Fibroblast of villous mesenchyme (primary cell): Measurements from ENCODE around the gene AHCTF1. TPM values are rescaled to one million over a fixed set of nuclear protein-coding genes. Genes with fewer than 3 reads are reported as not detected.

Source experiments
- DNase-seq: peaks from one replicate; pipeline ENCODE4 v3.0.0-alpha.2; 2010; ENCODE audit warnings: low read depth
- H3K4me3 ChIP-seq: 2 replicates; pipeline ENCODE4 v1.5.1; 2011; ENCODE audit warnings: low read depth, mild to moderate bottlenecking, low read length
- small RNA-seq: library from RNA; depleted of rRNA; stranded (forward); fragments of <200 nt; gene quantifications from one replicate; pipeline ENCODE3, GENCODE V24; 2012
- total RNA-seq: library from RNA; depleted of rRNA; stranded (reverse); fragments of >200 nt; gene quantifications from 2 replicates; pipeline ENCODE4 v1.2.3, GENCODE V29; 2012
- TF ChIP-seq, protein P1 (sequence below): IDR thresholded peaks from 2 replicates; pipeline ENCODE4 v1.5.1; 2012; ENCODE audit warnings: low read depth, mild to moderate bottlenecking, low read length; ENCODE audit not compliant: insufficient read depth

Gene AHCTF1
- total RNA-seq, 1 donor, result 46.6 TPM

DNA sequence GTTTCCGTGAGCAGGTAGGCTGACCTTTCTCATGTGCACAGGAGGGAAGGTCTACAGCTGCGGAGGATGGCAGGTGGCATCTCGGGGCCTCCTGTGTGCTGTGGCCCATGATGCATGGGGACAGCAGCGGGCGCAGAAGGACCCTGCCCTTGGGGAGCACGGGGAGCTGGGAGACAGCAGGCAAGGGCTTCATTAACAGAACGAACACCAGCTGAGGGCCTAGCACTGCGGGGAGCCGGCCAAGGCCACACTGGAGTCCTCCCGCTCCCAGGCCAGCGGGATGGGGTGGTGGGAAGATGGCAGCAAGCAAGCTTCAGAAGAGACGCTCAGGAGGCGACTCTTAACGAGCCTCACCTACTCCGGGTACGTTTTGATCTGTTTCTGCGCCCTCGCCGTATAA is 140.9 kb downstream of the AHCTF1 start:
- no peak overlapping the region for H3K4me3 ChIP-seq
- TF ChIP-seq, protein P1, sequence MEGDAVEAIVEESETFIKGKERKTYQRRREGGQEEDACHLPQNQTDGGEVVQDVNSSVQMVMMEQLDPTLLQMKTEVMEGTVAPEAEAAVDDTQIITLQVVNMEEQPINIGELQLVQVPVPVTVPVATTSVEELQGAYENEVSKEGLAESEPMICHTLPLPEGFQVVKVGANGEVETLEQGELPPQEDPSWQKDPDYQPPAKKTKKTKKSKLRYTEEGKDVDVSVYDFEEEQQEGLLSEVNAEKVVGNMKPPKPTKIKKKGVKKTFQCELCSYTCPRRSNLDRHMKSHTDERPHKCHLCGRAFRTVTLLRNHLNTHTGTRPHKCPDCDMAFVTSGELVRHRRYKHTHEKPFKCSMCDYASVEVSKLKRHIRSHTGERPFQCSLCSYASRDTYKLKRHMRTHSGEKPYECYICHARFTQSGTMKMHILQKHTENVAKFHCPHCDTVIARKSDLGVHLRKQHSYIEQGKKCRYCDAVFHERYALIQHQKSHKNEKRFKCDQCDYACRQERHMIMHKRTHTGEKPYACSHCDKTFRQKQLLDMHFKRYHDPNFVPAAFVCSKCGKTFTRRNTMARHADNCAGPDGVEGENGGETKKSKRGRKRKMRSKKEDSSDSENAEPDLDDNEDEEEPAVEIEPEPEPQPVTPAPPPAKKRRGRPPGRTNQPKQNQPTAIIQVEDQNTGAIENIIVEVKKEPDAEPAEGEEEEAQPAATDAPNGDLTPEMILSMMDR, result no peak
- DNase-seq, result no peak

DNA sequence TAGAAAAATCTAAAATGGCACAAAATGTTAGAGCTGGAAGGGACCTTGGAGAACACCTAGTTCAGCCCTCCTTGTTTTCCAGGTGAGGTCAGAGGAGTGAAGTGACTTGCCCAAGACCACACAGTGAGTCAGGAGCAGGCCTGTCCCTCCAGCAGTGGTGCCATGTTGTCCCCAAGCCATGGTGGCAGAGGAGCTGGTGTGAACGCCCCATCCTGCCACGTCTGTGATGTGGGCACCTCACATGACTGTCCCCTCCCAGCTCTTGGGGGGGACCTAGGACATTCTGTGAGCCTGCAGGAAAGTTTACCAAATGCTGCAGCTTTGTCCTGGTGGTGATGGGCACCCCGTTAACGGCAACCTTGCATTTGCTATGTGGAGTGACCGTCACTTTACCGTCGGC is 141.4 kb downstream of the AHCTF1 start:
- DNase-seq, result no peak
- TF ChIP-seq, protein P1, result no peak

DNA sequence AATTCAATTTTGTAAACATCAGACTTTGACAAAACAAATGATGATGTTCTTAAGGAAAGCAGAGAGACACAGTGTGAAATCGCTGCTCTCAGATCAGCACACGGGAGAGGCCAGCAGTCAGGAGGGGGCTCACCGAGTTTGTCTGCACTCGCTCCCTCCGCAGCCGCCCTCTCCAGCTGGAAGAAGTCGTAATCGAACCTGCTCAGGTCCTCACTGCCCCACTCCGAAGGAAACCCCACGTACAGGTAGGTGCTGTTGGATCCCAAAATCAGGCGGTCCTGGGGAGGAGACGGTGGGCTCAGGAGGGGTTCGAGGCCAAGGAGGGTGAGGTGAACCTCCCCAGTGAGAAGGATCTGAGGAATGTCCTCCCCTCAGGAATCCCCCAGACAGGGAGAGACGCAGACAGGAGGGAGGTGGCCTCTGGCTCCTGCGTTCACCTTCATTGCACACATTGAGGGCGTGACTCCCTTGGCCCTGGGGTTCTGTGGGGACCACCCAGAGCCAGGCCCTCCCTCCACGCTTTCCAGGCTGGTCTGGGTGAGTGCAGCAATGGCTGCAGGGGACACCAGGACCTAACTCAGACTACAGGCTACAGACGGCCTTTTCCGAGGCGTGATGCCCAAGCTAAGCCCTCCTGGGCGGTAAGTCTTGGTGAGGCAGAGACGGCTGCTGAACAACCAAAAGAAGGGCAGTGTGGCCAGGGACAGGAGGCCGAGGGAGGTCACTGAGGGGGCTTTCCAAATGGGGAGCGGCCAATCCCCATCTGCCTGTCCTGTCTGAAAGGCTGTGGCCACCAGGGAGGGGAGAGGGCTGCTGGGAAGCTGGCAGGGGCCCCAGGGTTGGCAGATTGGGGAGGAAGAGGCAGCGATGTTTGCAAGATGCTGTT is 142.1 kb downstream of the AHCTF1 start:
- DNase-seq, result no peak
- TF ChIP-seq, protein P1, result no peak
- no peak overlapping the region for H3K4me3 ChIP-seq

More for the DNA sequence above, 141.4 kb downstream of the AHCTF1 start:
- H3K4me3 ChIP-seq, result no peak overlapping the region

Small RNA genes lying within 50 kb of the gene (small RNA-seq; reads per million reads assigned to genes)
- gene AC113174.1 (not detected), gene RF00402 (not detected)

Other genes starting within 250 kb of the AHCTF1 start
- 47.4 and 65.2 TPM in 2 replicates for gene SCCPDH, start 207.5 kb downstream of the AHCTF1 start, total RNA-seq
- gene ZNF695, start 76.1 kb upstream of the AHCTF1 start, total RNA-seq, result 1.3 and 2.6 TPM in 2 replicates
- gene ZNF670, start 146.9 kb upstream of the AHCTF1 start, total RNA-seq, result 2.9 and 4.3 TPM in 2 replicates
- 10.0 and 13.0 TPM in 2 replicates for gene ZNF669, start 172.4 kb upstream of the AHCTF1 start, total RNA-seq
- gene ZNF124, start 240.1 kb upstream of the AHCTF1 start, total RNA-seq, result 26.4 and 43.2 TPM in 2 replicates